ENCODE data around the gene ZNF571.
A peak's percentile ranks its signal among the peaks of the same experiment; 100 is the strongest.

Gene ZNF571

GRCh38 chr19:37593996-37594303 is 642 bp downstream of the ZNF571 start:
- TF ChIP-seq EZH2 (IDR thresholded peaks at IDR 0.05; ENCODE audit: borderline replicate concordance, low read length) (no peak), CTCF (IDR thresholded peaks at IDR 0.05; ENCODE audit: low read length) (no peak)
- Histone ChIP-seq H3K27ac (ENCODE audit: low read depth, low read length, poor library complexity, severe bottlenecking) (peak overlapping the region; percentile 81), H3K27me3 (ENCODE audit: insufficient read depth, low read length) (no peaks in the 10 kb centered on the region), H3K4me2 (ENCODE audit: low read length) (peak overlapping the region; percentile 81), H4K20me1 (ENCODE audit: insufficient read depth, low read length) (no peaks in the 10 kb centered on the region), H3K9ac (ENCODE audit: low read length) (peak overlapping the region; percentile 79), H3K4me3 (ENCODE audit: low read depth, low read length, poor library complexity, severe bottlenecking) (peak overlapping the region; percentile 81), H3K9me2 (ENCODE audit: low read depth, low read length) (no peaks in the 10 kb centered on the region), H2AFZ (ENCODE audit: low read length) (peak overlapping the region; percentile 29), H3K9me3 (ENCODE audit: low read length) (peaks cover 7% of the 10 kb centered on the region; the same call in 1 of the 2 replicates), H3F3A (ENCODE audit: insufficient read depth, low read length) (no peaks in the 10 kb centered on the region), H3K79me2 (ENCODE audit: insufficient read depth, low read length) (no peaks in the 10 kb centered on the region), H3K36me3 (ENCODE audit: insufficient read depth, low read length) (peaks cover 7% of the 10 kb centered on the region), H3K4me1 (ENCODE audit: insufficient read depth, low read length, severe bottlenecking) (peaks cover 16% of the 10 kb centered on the region)

- H3K4me2 ChIP-seq (ENCODE audit: low read length): no peak overlapping the region
- no peaks in the 10 kb centered on the region for H4K20me1 ChIP-seq (ENCODE audit: insufficient read depth, low read length)
- no peak overlapping the region for H3K9ac ChIP-seq (ENCODE audit: low read length)
- H3K9me3 ChIP-seq (ENCODE audit: low read length): peaks cover 46% of the 10 kb centered on the region
- H3K27ac ChIP-seq (ENCODE audit: low read depth, low read length, poor library complexity, severe bottlenecking): no peak overlapping the region
- H3K36me3 ChIP-seq (ENCODE audit: insufficient read depth, low read length): peaks cover 78% of the 10 kb centered on the region
- H3K9me2 ChIP-seq (ENCODE audit: low read depth, low read length): no peaks in the 10 kb centered on the region
- no peaks in the 10 kb centered on the region for H3F3A ChIP-seq (ENCODE audit: insufficient read depth, low read length)
- H3K79me2 ChIP-seq (ENCODE audit: insufficient read depth, low read length): no peaks in the 10 kb centered on the region
- H3K4me1 ChIP-seq (ENCODE audit: insufficient read depth, low read length, severe bottlenecking): no peaks in the 10 kb centered on the region
- TF ChIP-seq CTCF (IDR thresholded peaks at IDR 0.05; ENCODE audit: low read length) (no peak; the same call in 1 of the 2 replicates), EZH2 (IDR thresholded peaks at IDR 0.05; ENCODE audit: borderline replicate concordance, low read length) (no peak)
- no peaks in the 10 kb centered on the region for H3K27me3 ChIP-seq (ENCODE audit: insufficient read depth, low read length)
- no peak overlapping the region for H3K4me3 ChIP-seq (ENCODE audit: low read depth, low read length, poor library complexity, severe bottlenecking)
- no peak overlapping the region for H2AFZ ChIP-seq (ENCODE audit: low read length)
Measured at GRCh38 chr19:37583340-37583739, 11.3 kb downstream of the ZNF571 start.

- Histone ChIP-seq H4K20me1 (ENCODE audit: insufficient read depth, low read length) (no peaks in the 10 kb centered on the region), H3F3A (ENCODE audit: insufficient read depth, low read length) (no peaks in the 10 kb centered on the region), H2AFZ (ENCODE audit: low read length) (no peak overlapping the region), H3K27ac (ENCODE audit: low read depth, low read length, poor library complexity, severe bottlenecking) (no peak overlapping the region), H3K27me3 (ENCODE audit: insufficient read depth, low read length) (no peaks in the 10 kb centered on the region), H3K4me3 (ENCODE audit: low read depth, low read length, poor library complexity, severe bottlenecking) (no peak overlapping the region), H3K36me3 (ENCODE audit: insufficient read depth, low read length) (peaks cover 48% of the 10 kb centered on the region), H3K9ac (ENCODE audit: low read length) (no peak overlapping the region), H3K9me3 (ENCODE audit: low read length) (peaks cover 36% of the 10 kb centered on the region), H3K4me2 (ENCODE audit: low read length) (no peak overlapping the region), H3K79me2 (ENCODE audit: insufficient read depth, low read length) (no peaks in the 10 kb centered on the region), H3K9me2 (ENCODE audit: low read depth, low read length) (no peaks in the 10 kb centered on the region), H3K4me1 (ENCODE audit: insufficient read depth, low read length, severe bottlenecking) (no peaks in the 10 kb centered on the region)
- TF ChIP-seq EZH2 (IDR thresholded peaks at IDR 0.05; ENCODE audit: borderline replicate concordance, low read length) (no peak), CTCF (IDR thresholded peaks at IDR 0.05; ENCODE audit: low read length) (no peak)
Measured at GRCh38 chr19:37572203-37572602, 22.4 kb downstream of the ZNF571 start.
